Dermis blood vessel endothelial cell (primary cell): ENCODE data around the gene SEMA4G. TPM values are rescaled to one million over a fixed set of nuclear protein-coding genes. Genes with fewer than 3 reads are reported as not detected.
A peak's percentile ranks its signal among the peaks of the same experiment; 100 is the strongest.

Source experiments
- DNase-seq: peaks from one replicate; pipeline ENCODE4 v3.0.0; 2010
- total RNA-seq: library from RNA; depleted of rRNA; stranded (reverse); fragments of >200 nt; gene quantifications from 2 replicates; pipeline ENCODE4 v1.2.3, GENCODE V29; 2014

SEMA4G gene
- total RNA-seq, 1 donor from 2014 or later, result 1.9 TPM

- no peak for DNase-seq
These were observed 18.9 kb downstream of the SEMA4G start for GRCh38 chr10:100988166-100988565.

DNA sequence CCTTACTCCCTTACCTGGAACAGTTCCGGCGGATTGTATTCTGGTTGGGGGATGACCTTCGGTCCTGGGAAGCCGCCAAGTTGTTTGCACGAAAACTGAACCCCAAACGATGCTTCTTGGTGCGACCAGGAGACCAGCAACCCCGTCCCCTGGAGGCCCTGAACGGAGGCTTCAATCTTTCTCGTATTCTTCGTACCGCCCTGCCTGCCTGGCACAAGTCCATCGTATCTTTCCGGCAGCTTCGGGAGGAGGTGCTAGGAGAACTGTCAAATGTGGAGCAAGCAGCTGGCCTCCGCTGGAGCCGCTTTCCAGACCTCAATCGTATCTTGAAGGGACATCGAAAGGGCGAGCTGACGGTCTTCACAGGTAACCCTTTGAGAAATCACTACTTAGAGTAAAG is 19.8 kb downstream of the SEMA4G start:
- no peak for DNase-seq

DNA sequence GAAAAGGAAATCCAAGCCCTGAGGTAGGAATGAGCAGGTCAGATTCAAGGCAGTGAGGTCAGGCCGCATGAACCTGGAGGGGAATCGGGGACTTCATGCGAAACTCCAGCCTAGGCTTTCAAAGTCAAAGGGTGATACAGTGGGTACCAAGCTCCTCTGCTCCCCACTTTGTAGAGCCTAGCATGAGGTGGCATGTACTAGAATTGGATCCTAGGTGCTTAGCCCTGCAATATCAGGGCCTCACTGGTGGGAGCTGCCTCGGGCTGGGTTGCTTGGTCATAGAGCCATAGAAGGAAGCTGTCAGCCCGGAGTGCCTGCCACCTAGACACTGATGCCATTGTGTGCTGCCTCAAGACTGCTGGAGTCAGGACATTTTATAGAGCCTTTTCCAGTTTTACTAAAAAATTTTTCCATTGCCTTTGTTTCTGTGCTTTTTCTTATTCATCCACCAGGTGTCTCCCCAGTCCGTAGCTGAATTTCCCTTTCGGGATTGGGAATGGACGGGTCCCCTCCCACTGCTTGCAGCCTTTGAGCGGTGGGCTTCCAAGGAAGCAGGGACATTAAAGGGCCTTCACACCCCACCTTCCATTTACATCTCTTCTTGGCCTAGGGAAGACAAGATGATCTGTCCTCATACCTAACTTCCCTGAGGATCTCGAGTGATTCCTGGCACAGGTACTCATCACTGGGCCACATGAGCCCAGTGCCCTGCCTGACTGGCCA is 24.8 kb downstream of the SEMA4G start:
- DNase-seq, result peak; percentile 72

DNA sequence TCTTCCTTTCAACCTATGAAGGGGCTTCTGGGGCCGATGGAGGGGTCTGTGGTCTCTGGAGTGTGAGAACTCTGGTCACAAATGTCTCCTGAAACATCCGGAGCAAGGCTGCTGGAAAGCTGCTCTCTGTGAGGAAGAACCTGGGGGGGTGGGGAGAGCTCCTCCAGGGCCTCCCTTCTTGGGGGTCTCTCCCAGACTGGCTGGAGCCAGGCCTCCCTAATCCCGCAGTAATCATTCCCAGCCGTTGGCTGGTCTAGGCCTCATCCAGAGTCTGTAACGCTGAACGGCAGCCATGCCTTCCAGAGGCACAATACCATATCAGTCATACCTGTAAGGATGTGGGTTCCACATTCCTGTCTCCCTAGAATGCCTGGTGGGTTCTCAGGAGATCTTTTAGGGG is 25.9 kb downstream of the SEMA4G start:
- no peak for DNase-seq

GRCh38 chr10:100996678-100997359 is 27.5 kb downstream of the SEMA4G start:
- peak; percentile 37 for DNase-seq

DNA sequence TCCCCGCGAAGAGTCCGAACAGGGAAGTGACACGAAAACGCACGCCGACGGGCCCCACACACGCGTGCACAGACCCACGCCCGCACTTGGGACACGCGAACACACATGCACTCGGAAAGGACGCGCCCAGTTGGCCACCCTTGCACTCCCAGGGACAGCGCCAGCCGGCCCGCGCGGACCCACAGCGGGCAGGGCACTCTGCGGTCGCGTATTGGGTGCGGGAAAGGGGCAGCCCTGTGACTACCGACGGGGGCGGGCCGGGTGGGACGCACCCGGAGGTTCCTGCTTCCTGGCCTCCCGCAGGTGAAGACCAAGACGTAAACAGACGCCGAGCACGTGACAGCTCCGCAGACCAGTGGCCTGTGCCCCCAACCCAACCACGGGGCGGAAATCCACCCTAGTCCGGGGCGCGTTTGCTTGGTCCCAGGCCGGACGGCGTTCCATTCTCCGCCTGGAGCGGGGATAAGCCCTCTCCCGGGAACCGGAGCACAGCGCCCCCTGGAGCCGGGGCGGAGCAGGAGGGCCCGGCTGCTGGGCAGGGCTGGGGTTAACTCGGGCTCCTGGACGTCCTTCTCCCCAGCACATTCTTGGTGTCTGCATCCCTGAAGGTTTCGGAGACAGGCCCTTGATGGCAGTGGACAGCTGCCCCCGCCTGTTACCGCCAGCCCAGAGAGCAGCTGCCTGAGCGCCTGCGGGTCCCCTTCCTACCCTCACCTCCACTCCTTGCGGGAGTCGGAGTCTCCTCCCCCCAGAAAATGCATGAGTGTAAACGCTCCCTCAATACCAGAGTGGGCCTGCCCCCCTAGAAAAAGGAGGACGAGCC is 28.3 kb downstream of the SEMA4G start:
- peak; percentile 82 for DNase-seq

DNA sequence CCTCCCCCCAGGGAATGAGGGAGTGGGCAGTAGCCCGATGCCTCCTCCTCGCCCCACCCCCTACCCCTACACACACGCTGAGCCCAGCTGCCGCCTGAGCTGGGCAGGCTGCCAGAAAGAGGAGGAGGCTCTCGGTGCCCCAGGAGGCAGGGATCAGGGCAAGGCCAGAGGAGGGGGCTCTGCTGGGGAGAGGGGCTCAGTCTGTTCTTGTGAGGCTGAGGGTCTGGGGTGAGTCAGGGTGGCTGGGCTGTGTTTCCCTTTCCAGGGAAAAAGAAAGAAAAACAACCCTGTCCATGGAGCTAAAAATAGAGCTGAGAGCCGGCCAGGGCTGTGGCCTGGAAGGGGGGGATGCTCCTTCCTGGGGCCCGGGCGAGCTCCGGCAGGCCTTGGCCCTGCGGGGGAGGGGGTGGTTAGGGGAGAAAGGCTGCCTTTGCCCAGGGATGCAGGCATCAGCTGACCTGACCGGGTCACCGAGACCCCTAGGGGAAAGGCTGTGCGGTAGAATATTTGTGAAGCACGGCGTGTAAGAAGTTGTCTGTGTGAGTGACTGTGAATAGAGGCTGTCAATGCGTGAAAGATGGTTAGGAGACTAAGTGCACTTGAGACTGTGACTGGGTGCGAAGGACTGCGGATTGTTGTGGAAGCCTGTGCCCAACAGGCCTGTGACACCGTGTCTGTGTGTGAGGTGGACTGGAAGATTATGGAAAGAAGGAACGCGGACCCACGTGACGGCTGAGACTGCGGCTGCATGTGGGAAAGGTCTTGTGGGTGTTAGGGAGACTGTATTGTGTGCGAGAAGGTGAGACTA is 29.1 kb downstream of the SEMA4G start:
- DNase-seq, result peak; percentile 80

DNA sequence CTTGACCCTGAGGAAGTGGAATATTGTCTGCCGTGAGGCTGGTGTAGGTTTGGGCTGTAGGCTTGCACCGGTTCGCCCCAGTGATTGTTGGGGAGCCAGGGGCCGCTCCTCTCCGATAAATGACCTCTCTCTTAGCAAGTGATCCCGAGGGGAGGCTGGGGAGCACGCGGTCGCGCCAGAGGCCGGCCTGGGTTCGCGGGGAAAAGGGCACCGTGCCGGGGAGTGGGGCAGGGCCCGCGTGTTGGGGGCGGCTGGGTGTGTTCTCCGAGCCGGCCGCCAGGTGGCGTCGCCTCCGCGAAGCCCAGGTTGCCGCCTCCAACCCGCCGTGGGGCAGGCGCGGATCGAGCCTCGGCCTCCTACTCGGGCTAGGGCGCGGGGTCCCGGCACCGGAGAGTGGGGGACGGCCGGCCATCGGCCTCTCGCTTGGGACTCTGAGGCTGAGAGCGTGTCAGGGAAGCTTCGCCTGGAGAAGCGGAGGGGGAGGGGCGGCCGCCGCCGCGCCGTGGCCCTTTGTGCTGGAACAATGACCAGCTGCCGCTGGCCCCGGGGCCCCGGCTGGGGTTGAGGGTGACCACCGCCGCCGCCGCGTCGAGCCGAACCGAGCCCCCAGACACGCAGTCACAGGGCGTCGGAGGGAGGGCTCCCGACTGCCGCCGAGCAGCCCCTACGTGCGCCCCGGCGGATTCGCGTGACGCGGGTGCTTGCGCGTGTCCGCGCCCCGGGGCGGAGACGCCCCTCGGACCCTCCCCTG is 29.9 kb downstream of the SEMA4G start:
- DNase-seq, result peak; percentile 85

DNA sequence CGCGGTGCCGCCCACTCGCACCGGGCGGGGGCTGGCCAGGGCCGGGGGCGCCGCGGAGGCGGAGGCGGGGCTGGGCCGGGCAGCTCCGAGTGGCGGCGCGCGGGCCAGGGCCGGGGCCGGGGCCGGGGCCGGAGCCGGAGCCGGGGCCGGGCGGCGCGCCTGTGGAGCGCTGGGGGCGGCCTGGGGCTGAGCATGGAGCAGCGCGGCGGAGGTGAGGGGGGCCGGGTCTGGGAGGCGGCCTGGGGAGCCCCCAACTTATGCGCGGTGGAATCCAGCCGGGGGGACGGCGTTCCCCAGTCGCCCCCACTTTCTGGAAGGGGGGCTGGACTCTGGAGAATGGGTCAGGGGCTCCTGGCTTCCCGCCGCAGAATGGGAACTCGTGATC is 30.4 kb downstream of the SEMA4G start, which contains the start of gene LZTS2:
Gene LZTS2 (plus strand): TSS at position 67 of the 385 bp plus-strand sequence. CDS start 2,731 bp downstream, outside the sequence.
- no peak for DNase-seq

DNA sequence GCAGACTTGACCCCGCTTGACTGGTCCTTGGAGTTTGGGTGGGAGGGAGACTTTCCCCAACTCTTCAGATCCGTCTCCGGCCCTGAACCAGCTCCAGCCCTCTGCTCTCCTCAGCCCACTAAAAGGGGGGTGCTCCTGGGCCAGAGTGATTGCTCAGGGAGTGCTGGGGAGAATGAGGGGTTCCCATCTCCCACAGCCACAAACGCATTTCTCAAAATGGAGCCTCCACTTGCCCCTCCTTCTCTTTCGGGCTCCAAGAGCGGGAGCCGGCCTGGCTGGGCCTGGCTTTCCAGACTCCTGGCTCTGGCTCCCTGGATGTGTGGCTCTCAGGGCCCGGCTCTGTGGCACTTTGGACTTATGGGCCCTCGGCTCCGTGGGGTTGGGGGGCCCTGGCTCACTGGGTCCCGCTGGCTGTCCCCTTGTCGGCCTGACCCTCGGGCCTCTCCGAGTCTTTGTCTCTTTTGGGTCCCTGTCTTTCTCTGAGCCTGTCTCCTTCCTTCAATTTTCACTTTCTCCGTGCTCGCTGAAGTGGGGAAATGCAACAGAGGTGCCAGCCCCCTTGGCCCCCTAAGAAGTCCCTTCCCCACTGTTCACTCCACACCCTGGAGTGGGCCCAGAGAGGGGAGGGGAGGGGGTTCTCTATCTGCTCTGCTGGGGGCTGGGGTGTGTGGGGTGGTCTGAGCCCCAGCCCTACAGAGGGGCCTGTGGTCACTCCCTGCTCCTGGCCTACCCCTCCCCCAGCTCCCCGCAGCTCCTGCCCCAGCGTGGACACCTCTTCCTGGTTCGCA is 31.0 kb downstream of the SEMA4G start:
- DNase-seq, result peak; percentile 41

GRCh38 chr10:101000915-101001658 is 31.8 kb downstream of the SEMA4G start:
- DNase-seq, result peak; percentile 98

DNA sequence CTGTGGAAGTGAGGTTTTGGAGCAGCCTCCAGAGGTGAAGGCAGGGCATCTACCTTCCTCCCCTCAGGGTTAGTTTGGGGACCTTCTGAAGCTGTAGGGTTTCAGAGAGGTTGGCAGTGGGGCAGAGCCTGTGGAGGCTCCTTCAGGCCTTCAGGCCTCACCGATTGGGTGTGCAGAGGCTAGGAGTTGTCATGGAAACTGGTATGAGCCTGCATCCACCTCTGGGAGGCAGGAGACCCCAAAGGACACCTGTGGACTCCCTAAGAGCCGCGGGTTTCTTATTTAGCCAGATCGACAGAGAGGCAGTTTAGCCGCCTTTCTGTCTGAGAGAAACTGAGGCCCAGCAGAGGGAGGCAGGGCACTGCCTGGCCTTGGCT is 32.3 kb downstream of the SEMA4G start:
- no peak for DNase-seq

DNA sequence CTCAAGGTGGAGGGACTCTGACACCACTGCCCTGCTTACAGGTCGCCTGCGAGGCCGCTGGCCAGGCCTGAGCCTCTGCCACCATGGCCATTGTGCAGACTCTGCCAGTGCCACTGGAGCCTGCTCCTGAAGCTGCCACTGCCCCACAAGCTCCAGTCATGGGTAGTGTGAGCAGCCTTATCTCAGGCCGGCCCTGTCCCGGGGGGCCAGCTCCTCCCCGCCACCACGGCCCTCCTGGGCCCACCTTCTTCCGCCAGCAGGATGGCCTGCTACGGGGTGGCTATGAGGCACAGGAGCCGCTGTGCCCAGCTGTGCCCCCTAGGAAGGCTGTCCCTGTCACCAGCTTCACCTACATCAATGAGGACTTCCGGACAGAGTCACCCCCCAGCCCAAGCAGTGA is 33.2 kb downstream of the SEMA4G start:
- no peak for DNase-seq

- DNase-seq, result no peak
These were observed 34.4 kb downstream of the SEMA4G start for GRCh38 chr10:101003639-101004206.

DNA sequence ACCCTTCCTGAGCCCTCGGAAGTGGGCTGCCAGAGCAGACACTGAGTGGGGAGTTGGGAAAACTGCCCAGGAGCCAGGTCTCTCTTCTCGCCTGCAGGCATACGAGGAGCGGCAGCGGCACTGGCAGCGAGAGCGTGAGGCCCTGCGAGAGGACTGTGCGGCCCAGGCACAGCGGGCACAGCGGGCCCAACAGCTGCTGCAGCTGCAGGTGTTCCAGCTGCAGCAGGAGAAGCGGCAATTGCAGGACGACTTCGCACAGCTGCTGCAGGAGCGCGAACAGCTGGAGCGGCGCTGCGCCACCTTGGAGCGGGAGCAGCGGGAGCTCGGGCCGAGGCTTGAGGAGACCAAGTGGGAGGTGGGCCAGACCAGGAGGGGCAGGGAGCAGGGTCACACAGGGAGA is 36.1 kb downstream of the SEMA4G start:
- DNase-seq, result no peak

DNA sequence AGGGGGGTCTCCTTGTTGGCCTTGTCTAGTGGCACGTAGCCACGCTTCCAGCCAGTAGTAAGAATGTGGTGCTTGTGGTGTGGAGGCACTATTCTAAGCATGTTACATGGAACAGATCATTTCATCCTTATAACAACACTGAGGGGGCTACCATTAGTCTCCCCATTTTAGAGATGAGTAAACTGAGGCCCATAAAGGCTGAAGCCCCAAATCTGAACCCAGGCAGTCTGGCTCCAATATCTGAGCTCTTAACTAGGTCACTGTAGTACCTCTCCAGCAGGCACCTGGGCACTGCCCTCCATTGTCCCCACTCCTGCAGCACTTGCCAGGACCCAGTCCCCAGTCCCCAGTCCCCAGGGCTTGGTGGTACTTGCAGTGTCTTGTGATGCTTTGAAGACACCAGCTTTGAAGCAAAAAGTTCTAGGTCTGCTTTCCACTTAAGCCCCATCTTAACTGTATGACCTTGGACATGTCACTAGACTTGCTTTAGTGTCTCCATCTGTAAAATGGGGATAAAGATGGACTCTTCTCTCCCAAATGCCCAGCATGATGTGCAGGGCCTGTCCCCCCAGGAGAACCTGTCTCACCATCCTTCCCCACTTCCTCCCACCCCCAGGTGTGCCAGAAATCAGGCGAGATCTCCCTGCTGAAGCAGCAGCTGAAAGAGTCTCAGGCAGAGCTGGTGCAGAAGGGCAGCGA is 36.7 kb downstream of the SEMA4G start:
- no peak for DNase-seq

GRCh38 chr10:101006593-101007098 is 37.3 kb downstream of the SEMA4G start:
- DNase-seq, result no peak

DNA sequence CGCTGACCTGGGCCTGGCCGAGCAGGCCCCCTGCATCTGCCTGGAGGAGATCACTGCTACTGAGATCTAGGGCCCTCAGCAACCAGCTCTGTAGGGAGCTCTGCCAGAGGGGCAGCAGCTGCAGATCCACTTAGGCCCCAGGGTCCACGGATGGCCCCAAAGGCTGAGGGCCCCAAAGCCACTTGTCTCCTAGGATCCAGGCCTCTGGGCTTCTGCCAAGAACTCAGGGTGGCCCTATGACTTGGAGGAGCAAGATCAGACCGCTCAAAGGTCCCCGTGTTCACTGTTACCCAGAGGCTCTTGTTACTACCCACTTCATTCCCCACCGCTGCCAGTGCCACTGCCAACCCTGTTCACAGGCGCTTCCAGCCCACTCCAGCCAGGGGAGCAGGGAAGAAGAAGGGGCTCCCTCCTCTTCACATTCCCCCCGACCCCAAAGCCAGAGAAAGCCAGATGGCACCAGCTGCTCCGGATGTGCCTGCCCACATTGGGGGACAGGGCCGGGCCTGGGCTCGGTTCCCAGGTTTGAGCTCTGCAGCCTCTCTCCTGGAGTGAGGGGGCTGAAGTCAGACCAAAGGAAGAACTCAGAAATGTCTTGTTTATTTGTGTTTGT is 37.9 kb downstream of the SEMA4G start:
- no peak for DNase-seq
